Caki2 (cell line): ENCODE data around the gene CYP2D6. TPM values are rescaled to one million over a fixed set of nuclear protein-coding genes. Genes with fewer than 3 reads are reported as not detected.
"Not testable (repeated sequence)": the region's sequence is repeated elsewhere in the genome, so short reads cannot be mapped to it uniquely, and the experiment has no call there.

Experiments
- DNase-seq: peaks from one replicate; pipeline ENCODE4 v3.0.0-alpha.2; 2015; ENCODE audit warnings: low read depth
- in situ Hi-C: cut with HindIII; loops from 2 replicates; pipeline ENCODE4 v1.10.0; 2016; ENCODE audit warnings: low sequenced_read_pairs, low pct_unique_long_range_greater_than_20kb, mixed read lengths
- total RNA-seq: library from RNA; depleted of rRNA; stranded (reverse); fragments of >200 nt; shearing (Covaris generic); gene quantifications from 2 replicates; pipeline ENCODE4 v1.2.3, GENCODE V29; 2014; ENCODE audit warnings: low replicate concordance; rRNA removed

The CYP2D6 gene
- total RNA-seq, result not detected in 2 replicates

DNA sequence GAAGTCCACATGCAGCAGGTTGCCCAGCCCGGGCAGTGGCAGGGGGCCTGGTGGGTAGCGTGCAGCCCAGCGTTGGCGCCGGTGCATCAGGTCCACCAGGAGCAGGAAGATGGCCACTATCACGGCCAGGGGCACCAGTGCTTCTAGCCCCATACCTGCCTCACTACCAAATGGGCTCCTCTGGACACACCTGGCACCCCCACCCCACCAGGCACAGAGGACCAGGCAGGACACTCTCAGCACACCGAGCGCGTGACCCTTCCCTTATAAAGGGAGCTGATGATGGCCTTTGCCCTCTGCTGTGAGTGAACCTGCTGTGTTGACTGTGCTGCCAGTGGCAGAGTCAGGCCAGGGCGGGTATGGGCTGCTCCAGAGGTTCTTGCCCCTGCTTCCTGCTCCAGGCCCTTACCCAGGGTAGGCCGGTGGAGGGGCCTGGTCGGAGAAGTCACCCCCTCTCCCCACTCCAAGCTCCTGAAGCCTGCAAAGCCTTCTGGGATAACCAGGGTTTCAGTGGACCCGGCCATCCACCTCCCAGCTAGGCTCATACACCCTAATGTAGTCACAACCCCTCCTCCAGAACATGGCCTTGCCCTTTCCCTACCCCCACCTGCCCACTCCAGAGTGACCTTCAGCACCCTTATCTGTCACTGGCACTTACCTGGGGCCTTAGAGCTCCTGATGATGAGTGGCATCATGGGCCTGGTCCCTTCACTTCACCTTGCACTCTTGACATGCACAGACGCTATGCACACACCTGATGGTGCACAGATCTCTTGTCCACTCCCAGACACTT, at the start of gene CYP2D6:
CYP2D6 (minus strand) TSS at position 172 of the 793 bp plus-strand sequence; CDS start at position 153, 19 bp downstream.
- in situ Hi-C loops, DNase-seq: not testable (repeated sequence)

DNA sequence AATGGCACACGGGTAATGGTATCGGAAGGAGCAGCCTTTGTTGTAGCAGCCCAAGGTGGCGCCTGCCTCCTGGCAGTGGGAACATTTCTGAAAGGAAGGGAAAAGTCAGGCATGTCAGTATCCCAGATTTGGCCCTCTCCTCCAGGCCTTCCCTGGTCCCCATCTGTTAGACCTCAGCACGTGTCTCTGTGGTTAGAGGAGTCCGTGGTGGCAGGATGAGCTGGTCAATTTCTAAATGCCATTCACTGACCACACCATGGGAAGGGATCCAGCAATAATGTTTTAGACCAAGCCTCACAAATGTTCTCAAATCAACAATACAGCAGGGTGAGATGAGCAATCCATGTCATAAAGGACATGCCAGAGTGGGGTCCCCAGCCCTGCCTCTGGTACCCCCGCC, 49.0 kb upstream of the CYP2D6 start:
- in situ Hi-C loops, result loop anchor here (25.0 kb wide), 1 partner anchor 92 kb away; the partner anchor contains the start of genes NDUFA6 and SMDT1
- DNase-seq, result peak; percentile 40

DNA sequence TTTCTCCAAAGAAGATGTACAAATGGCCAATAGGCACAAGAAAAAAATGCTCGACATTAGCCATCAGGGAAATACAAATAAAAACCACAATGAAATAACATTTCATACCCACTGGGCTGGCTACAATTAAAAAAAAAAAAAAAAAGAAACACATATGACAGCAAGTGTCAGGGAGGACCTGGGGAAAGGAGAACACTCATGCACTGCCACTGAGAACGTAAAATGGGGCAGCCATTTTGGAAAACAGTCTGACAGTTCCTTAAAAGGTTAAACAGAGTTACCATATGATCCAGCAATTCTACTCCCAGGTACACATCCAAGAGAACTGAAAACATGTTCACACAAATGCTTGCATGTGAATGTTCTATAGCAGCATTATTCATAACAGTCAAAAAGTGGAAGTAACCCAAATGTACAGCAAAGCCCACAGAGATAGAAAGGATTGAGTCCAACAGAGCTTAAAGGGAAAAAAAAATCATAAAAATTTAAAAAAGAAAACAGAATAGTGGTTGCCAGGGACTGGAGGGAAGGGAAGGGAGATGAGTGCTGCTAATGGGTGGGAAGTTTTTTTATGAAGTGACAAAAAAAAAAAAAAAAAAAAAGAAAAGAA, 48.4 kb upstream of the CYP2D6 start:
- DNase-seq, result no peak
- in situ Hi-C loops, result loop anchor here (25.0 kb wide), 1 partner anchor 92 kb away; the partner anchor contains the start of genes NDUFA6 and SMDT1

GRCh38 chr22:42177891-42178336, 47.3 kb upstream of the CYP2D6 start:
- in situ Hi-C loops, result loop anchor here (25.0 kb wide), 1 partner anchor 91 kb away; the partner anchor contains the start of genes NDUFA6 and SMDT1
- peak; percentile 79 for DNase-seq

- in situ Hi-C loops, result loop anchor here (25.0 kb wide), 1 partner anchor 89 kb away; the partner anchor contains the start of genes NDUFA6 and SMDT1
- DNase-seq, result no peak
Measured at GRCh38 chr22:42176255-42176915, 45.8 kb upstream of the CYP2D6 start.

DNA sequence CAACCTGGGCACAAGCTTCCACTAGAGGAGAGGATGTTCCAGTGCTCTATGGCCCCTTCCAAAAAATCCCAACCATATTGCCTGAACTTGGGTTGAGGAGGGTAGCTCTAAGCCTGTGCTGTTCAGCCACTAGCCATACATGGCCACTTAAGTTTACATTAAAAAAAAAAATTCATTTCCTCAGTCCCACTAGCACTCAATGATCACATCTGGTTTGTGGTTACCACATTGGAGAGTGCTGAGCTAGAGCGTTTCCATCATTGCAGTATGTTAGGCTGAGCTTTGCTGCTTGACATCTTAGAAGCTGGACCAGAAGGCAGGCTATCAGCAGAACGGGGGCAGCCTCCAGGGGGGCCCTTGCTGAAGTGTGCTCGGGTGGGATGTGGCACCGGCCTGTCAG, 43.5 kb upstream of the CYP2D6 start:
- in situ Hi-C loops, result no loop called here
- no peak for DNase-seq

GRCh38 chr22:42173183-42173926, 42.7 kb upstream of the CYP2D6 start:
- in situ Hi-C loops, result no loop called here

DNA sequence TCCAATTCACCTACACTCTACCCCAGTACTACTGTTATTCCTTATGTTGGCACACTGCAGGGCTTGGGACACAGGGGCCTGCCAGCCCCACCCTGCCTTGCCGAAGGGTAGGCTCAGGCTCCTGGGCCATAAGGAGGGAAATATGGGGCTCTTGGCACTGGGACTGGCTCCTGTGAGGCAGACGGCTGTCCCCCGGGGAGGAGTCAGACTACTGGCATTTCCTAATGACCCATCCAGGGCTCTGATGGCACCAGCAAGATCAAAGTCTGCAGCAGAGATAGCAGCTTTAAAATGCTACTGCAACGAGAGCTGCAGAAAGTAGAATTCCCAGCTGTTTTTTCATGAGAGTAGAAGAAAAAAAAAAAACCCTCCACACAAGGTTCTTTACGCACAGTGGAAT, 42.2 kb upstream of the CYP2D6 start:
- DNase-seq, result no peak
- in situ Hi-C loops, result no loop called here

More at GRCh38 chr22:42173183-42173926, 42.7 kb upstream of the CYP2D6 start:
- no peak for DNase-seq

GRCh38 chr22:42171946-42172719, 41.5 kb upstream of the CYP2D6 start:
- DNase-seq, result no peak
- in situ Hi-C loops, result no loop called here

DNA sequence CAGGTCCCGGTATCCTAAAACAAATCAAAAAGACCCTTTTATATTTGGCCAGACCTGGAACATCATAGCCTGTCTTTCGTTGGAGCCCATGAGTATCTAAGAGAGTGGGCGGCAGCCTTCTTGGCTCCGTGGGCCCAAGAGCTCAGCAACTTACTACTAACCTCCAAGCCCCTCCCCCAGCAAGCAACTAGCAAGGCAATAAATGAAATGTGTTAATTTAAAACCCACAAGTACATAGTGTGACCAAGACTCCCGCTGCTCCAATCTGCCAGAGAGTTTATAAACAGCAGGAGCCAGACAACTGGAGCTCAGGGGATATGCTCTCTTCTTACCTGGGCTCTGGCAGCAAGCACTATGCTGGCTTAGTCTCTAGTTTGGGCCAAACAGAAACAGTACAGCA, 40.8 kb upstream of the CYP2D6 start:
- in situ Hi-C loops, result no loop called here

GRCh38 chr22:42170946-42171345, 40.3 kb upstream of the CYP2D6 start:
- no peak for DNase-seq
- in situ Hi-C loops, result no loop called here

More for the DNA sequence above, 40.8 kb upstream of the CYP2D6 start:
- no peak for DNase-seq

GRCh38 chr22:42169055-42169469, 38.5 kb upstream of the CYP2D6 start:
- peak; percentile 71 for DNase-seq
- in situ Hi-C loops, result no loop called here

DNA sequence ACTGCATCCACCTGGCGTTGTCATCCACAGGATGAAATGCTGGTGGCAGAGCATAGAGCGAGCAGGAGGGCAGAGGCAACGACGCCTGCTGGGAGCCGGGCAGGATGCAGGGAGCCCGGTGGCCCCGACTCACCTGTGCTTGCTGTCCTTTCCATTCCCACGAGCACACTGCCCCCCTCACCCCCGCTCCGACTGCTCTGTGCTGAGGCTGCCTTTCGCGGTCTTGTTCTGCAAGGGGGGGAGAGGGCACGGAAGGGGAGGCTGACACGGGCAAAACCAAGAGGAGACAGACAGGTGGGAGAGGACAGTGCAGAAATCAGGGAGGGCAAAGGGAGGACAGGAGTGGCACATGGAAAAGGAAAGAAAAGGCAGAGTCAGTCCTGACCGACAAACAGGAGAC, 37.9 kb upstream of the CYP2D6 start:
- no peak for DNase-seq
- in situ Hi-C loops, result no loop called here

DNA sequence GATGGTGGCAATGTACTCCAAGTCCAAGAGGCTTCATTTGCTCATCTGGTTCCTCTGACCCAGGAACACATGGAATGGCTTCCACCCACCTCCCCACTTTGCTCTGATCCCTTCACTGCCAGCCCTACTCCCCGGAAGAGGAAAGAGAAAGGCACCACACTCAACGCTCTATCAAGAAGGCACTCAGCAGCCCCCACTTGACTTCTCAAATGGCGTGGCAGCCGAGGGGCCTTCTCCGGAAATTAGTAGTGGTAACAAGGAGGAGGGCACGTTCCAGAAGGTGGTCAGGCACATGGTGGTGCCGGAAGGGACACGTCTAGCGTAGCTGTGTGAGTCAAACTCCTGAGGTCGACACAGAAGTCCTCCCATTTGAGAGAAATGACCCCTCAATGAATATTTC, 36.5 kb upstream of the CYP2D6 start:
- in situ Hi-C loops, result no loop called here

GRCh38 chr22:42164901-42165300, 34.3 kb upstream of the CYP2D6 start:
- no peak for DNase-seq

More for the DNA sequence above, 36.5 kb upstream of the CYP2D6 start:
- no peak for DNase-seq

DNA sequence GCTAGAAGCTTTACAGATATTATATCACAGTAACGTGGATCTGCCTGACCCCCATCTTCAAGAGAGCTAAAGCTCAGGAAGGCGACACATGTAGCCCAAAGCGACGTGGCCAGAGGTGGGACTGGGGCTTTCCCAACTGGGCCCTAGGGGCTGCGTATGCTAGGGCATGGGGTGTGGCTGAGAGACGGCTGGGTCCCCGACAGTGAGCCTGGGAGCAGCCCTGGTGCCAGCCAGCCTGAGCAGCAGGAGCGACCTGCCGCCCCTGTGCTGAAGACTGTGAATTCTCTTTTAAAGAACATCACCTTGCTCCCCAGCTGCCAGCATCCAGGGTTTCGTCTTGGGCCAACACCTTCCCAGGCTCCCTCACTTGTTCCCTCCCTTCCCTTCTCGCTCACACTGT, 32.9 kb upstream of the CYP2D6 start:
- DNase-seq, result no peak
- in situ Hi-C loops, result no loop called here

More at GRCh38 chr22:42164901-42165300, 34.3 kb upstream of the CYP2D6 start:
- in situ Hi-C loops, result no loop called here

DNA sequence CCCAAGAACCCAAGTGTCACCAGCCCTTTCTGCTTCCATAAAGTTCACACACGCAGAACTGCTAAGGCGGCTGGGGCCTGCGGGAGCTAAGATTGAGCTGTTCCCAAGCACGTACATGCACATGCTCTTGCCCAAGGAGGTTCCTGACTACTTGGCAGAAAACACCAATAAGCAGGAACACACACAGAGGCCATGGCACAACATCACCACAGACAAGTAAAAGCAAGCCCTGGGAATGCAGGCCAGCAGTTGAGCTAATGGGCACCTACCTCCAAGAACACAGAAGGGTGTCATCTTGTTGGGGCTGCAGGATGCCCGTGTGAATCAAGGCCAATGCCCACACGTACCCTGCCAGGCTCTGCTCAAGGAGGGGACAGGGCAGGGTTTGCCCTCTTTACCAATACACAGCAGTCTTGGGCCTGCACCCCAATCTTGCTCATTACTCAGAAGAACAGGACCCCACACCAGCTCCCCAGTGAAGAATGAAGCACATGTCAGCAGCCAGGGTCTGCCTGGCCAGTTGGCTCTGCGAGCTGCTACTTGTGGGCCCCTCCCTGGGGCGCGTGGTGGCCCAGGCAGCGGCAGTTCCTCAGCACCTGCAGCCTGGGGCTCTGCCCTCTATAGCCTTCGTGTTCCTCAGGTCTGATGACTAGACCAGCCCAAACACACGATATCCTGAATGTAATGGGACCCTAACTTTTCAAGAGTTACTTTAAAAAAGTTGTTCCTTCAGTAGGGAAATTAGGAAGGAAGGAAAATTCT, 32.3 kb upstream of the CYP2D6 start:
- no peak for DNase-seq
- in situ Hi-C loops, result no loop called here
